Stomach (tissue), 4 donors: ENCODE measurements around the gene UFSP1.

Experiments
- POLR2AphosphoS5 ChIP-seq, 3 donors: sonication (generic); formaldehyde crosslinking; IDR thresholded peaks; one replicate each; pipeline ENCODE4 v1.6.1; 2016; ENCODE audit warnings: antibody characterized with exemption in 3 of 3
- TF ChIP-seq, protein P1 (sequence below), 7 experiments: fragments of 450-650 bp in 4 of 7; fragments of 200-600 bp in 3 of 7; sonication (generic) in 3 of 7; IDR thresholded peaks; one replicate each; pipeline ENCODE4 v1.5.1; 2016 to 2019; ENCODE audit warnings: antibody characterized with exemption in 7 of 7, control low read depth in 2 of 7, mild to moderate bottlenecking in 1 of 7

DNA sequence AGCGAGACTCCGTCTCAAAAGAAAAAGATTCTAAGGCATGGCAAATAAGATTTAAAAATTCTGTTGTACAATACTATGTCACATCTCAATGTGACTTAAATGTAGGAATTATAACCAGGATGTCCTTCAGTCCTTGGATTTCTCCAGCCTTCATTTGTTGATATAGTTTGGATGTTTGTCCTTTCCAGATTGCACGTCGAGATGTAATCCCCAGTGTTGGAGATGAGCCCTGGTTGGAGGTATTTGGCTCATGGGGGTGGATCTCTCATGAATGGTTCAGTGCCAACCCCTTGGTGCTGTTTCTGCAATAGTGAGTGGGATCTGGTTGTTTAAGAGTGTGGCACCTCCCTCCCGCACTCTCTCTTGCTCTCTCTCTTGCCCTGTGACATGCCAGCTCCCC is 19.0 kb upstream of the UFSP1 start:
- TF ChIP-seq POLR2AphosphoS5 (IDR thresholded peaks at IDR 0.05), result no peak
- TF ChIP-seq, protein P1, sequence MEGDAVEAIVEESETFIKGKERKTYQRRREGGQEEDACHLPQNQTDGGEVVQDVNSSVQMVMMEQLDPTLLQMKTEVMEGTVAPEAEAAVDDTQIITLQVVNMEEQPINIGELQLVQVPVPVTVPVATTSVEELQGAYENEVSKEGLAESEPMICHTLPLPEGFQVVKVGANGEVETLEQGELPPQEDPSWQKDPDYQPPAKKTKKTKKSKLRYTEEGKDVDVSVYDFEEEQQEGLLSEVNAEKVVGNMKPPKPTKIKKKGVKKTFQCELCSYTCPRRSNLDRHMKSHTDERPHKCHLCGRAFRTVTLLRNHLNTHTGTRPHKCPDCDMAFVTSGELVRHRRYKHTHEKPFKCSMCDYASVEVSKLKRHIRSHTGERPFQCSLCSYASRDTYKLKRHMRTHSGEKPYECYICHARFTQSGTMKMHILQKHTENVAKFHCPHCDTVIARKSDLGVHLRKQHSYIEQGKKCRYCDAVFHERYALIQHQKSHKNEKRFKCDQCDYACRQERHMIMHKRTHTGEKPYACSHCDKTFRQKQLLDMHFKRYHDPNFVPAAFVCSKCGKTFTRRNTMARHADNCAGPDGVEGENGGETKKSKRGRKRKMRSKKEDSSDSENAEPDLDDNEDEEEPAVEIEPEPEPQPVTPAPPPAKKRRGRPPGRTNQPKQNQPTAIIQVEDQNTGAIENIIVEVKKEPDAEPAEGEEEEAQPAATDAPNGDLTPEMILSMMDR (IDR thresholded peaks at IDR 0.05), result no peak
